ENCODE data around the gene KLRC4. TPM values are rescaled to one million over a fixed set of nuclear protein-coding genes. Genes with fewer than 3 reads are reported as not detected.

KLRC4 gene
- total RNA-seq, 1 experiment from 2014 or later = not detected

DNA sequence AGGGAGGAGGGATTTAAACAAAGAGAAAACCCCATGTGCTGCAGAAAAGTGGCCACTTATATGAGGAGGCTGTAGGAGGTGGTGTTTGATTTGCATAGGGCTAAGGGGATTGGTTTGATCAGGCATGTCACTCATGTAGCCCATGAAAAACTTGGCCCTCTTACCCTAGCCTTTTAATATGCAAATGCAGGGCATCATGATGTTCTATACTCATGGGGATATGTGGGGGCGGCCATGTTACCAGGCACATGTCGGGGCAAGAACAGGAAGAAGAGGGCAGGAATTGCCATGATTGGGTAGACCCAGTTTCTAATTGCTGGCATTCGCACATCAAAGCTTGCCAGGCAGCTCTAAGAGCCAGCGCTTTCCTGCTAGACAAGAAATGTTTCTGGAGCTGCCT is 48.5 kb downstream of the KLRC4 start:
- BruUV-seq (replicated peaks) = no TSS peak
- DNase-seq (peak; percentile 8), ATAC-seq (no peak)
- H3K27me3 ChIP-seq (ENCODE audit: low read length) = no peaks in the 10 kb centered on the region
- H3K79me2 ChIP-seq (ENCODE audit: low read length) = no peaks in the 10 kb centered on the region
- H3K4me3 ChIP-seq (ENCODE audit: low read length) = peak overlapping the region; percentile 40
- intact Hi-C loops (cut with micrococcal nuclease) = loop anchor here (10.0 kb wide), 1 partner anchor 144 kb away; the partner anchor contains the start of gene EIF2S3B
- H3K9me2 ChIP-seq (replicated peaks; ENCODE audit: low read length) = no peaks in the 10 kb centered on the region
- peak overlapping the region; percentile 69 for H2AFZ ChIP-seq (ENCODE audit: low read length)
- no peaks in the 10 kb centered on the region for H4K20me1 ChIP-seq (ENCODE audit: low read length)
- no peaks in the 10 kb centered on the region for H3K36me3 ChIP-seq (ENCODE audit: low read depth, low read length)
- peaks cover 5% of the 10 kb centered on the region for H3F3A ChIP-seq (ENCODE audit: low read length, unreplicated experiment)
- no peaks in the 10 kb centered on the region for H3K9me3 ChIP-seq (ENCODE audit: low read length)
- CTCF ChIA-PET = no interaction called here
- POLR2A ChIA-PET (ENCODE audit: unreplicated experiment) = no interaction called here
- H3K4me1 ChIP-seq (ENCODE audit: insufficient read depth, low read length) = peaks cover 42% of the 10 kb centered on the region
- peak overlapping the region; percentile 80 for H3K27ac ChIP-seq (ENCODE audit: low read length)
- H3K4me2 ChIP-seq (ENCODE audit: low read length) = peak overlapping the region; percentile 93
- TF ChIP-seq EZH2phosphoT487 (IDR thresholded peaks at IDR 0.05; ENCODE audit: borderline replicate concordance, low read length) (no peak), EZH2 (IDR thresholded peaks at IDR 0.05; ENCODE audit: low read length, unreplicated experiment) (no peak)
- TF ChIP-seq, protein P1, sequence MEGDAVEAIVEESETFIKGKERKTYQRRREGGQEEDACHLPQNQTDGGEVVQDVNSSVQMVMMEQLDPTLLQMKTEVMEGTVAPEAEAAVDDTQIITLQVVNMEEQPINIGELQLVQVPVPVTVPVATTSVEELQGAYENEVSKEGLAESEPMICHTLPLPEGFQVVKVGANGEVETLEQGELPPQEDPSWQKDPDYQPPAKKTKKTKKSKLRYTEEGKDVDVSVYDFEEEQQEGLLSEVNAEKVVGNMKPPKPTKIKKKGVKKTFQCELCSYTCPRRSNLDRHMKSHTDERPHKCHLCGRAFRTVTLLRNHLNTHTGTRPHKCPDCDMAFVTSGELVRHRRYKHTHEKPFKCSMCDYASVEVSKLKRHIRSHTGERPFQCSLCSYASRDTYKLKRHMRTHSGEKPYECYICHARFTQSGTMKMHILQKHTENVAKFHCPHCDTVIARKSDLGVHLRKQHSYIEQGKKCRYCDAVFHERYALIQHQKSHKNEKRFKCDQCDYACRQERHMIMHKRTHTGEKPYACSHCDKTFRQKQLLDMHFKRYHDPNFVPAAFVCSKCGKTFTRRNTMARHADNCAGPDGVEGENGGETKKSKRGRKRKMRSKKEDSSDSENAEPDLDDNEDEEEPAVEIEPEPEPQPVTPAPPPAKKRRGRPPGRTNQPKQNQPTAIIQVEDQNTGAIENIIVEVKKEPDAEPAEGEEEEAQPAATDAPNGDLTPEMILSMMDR (conservative IDR thresholded peaks at IDR 0.05; ENCODE audit: low read depth, low read length) = no peak
- H3K9ac ChIP-seq (ENCODE audit: low read length) = peak overlapping the region; percentile 44

DNA sequence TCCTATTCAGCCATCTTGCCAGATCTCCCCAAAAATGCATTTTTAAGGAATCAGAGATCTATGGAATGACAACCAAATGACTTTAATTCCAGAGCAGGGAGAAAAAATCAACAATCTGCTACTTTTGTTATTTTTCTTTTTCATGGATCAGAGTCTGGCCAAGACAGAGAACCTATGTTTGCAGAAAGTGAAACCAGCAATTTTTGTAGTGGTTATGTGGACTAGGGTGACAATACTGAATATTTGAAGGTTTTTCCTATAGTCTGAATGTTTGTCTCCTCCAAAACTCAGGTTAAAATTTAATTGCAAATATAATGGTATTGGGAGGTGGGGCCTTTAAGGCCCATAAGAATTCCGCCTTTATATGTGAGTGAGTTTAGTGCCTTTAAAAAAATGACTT is 50.6 kb downstream of the KLRC4 start:
- BruUV-seq (replicated peaks) = no TSS peak
- Histone ChIP-seq H4K20me1 (ENCODE audit: low read length) (no peaks in the 10 kb centered on the region), H2AFZ (ENCODE audit: low read length) (no peak overlapping the region), H3K27ac (ENCODE audit: low read length) (no peak overlapping the region), H3K9me3 (ENCODE audit: low read length) (no peaks in the 10 kb centered on the region), H3K9me2 (replicated peaks; ENCODE audit: low read length) (no peaks in the 10 kb centered on the region), H3K4me1 (ENCODE audit: insufficient read depth, low read length) (peaks cover 45% of the 10 kb centered on the region), H3K27me3 (ENCODE audit: low read length) (no peaks in the 10 kb centered on the region), H3K4me2 (ENCODE audit: low read length) (no peak overlapping the region), H3K4me3 (ENCODE audit: low read length) (no peak overlapping the region), H3F3A (ENCODE audit: low read length, unreplicated experiment) (peaks cover 5% of the 10 kb centered on the region), H3K79me2 (ENCODE audit: low read length) (no peaks in the 10 kb centered on the region), H3K9ac (ENCODE audit: low read length) (no peak overlapping the region), H3K36me3 (ENCODE audit: low read depth, low read length) (no peaks in the 10 kb centered on the region)
- ChIA-PET POLR2A (ENCODE audit: unreplicated experiment) (no interaction called here), CTCF (no interaction called here)
- no peak for DNase-seq
- TF ChIP-seq, protein P1 (conservative IDR thresholded peaks at IDR 0.05; ENCODE audit: low read depth, low read length) = no peak
- TF ChIP-seq EZH2 (IDR thresholded peaks at IDR 0.05; ENCODE audit: low read length, unreplicated experiment) (no peak), EZH2phosphoT487 (IDR thresholded peaks at IDR 0.05; ENCODE audit: borderline replicate concordance, low read length) (no peak)
- ATAC-seq = no peak
- intact Hi-C loops (cut with micrococcal nuclease) = no loop called here

DNA sequence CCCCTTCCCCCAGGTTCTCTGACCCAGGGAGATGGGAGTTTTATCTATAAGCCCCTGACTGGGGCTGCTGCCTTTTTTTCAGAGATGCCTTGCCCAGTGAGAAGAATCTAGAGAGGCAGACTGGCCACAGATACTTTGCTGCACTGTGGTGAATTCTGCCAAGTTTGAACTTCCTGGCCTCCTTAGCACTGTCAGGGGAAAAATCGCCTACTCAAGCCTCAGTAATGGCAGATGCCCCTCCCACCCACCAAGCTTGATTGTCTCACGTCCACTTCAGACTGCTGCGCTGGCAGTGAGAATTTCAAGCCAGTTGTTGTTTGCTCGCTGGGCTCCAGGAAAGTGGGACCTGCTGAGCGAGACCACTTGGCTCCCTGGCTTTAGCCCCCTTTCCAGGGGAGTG is 51.4 kb downstream of the KLRC4 start:
- peaks cover 5% of the 10 kb centered on the region for H3F3A ChIP-seq (ENCODE audit: low read length, unreplicated experiment)
- no peaks in the 10 kb centered on the region for H3K36me3 ChIP-seq (ENCODE audit: low read depth, low read length)
- peaks cover 37% of the 10 kb centered on the region for H3K4me1 ChIP-seq (ENCODE audit: insufficient read depth, low read length)
- ChIA-PET CTCF (no interaction called here), POLR2A (ENCODE audit: unreplicated experiment) (no interaction called here)
- H4K20me1 ChIP-seq (ENCODE audit: low read length) = no peaks in the 10 kb centered on the region
- no peak for ATAC-seq
- DNase-seq = no peak
- no peak overlapping the region for H2AFZ ChIP-seq (ENCODE audit: low read length)
- no peak for TF ChIP-seq EZH2 (IDR thresholded peaks at IDR 0.05; ENCODE audit: low read length, unreplicated experiment)
- TF ChIP-seq EZH2phosphoT487 (IDR thresholded peaks at IDR 0.05; ENCODE audit: borderline replicate concordance, low read length) = no peak
- TF ChIP-seq, protein P1 (conservative IDR thresholded peaks at IDR 0.05; ENCODE audit: low read depth, low read length) = no peak
- no peaks in the 10 kb centered on the region for H3K27me3 ChIP-seq (ENCODE audit: low read length)
- intact Hi-C loops (cut with micrococcal nuclease) = no loop called here
- no peak overlapping the region for H3K27ac ChIP-seq (ENCODE audit: low read length)
- no peaks in the 10 kb centered on the region for H3K9me2 ChIP-seq (replicated peaks; ENCODE audit: low read length)
- H3K4me2 ChIP-seq (ENCODE audit: low read length) = no peak overlapping the region
- no peaks in the 10 kb centered on the region for H3K9me3 ChIP-seq (ENCODE audit: low read length)
- BruUV-seq (replicated peaks) = no TSS peak
- no peaks in the 10 kb centered on the region for H3K79me2 ChIP-seq (ENCODE audit: low read length)
- H3K4me3 ChIP-seq (ENCODE audit: low read length) = no peak overlapping the region
- no peak overlapping the region for H3K9ac ChIP-seq (ENCODE audit: low read length)

Other genes with a start within 250 kb of the KLRC4 start
- 0.80 TPM in 1 of 2 replicates, not detected in the other for gene OLR1, start 237.6 kb downstream of the KLRC4 start, total RNA-seq (2014; rRNA removed)
- not detected in 2 replicates for gene TMEM52B, start 230.7 kb downstream of the KLRC4 start, total RNA-seq (2014; rRNA removed)
- 14.9 and 24.5 TPM in 2 replicates for gene GABARAPL1, start 196.9 kb downstream of the KLRC4 start, total RNA-seq (2014; rRNA removed)
- 0.06 TPM in 1 of 2 replicates, not detected in the other for gene KLRD1, start 101.9 kb downstream of the KLRC4 start, total RNA-seq (2014; rRNA removed)
- not detected in 2 replicates for gene KLRK1, start 19.7 kb downstream of the KLRC4 start, total RNA-seq (2014; rRNA removed)
- gene KLRC3, start 10.8 kb upstream of the KLRC4 start, total RNA-seq (2014; rRNA removed) = not detected in 2 replicates
- gene KLRC2, start 26.3 kb upstream of the KLRC4 start, total RNA-seq (2014; rRNA removed) = not detected in 2 replicates
- not detected in 2 replicates for gene KLRC1, start 43.6 kb upstream of the KLRC4 start, total RNA-seq (2014; rRNA removed)
- 0.63 and 0.95 TPM in 2 replicates for gene EIF2S3B, start 96.1 kb upstream of the KLRC4 start, total RNA-seq (2014; rRNA removed)
- 25.6 and 36.8 TPM in 2 replicates for gene MAGOHB, start 203.9 kb upstream of the KLRC4 start, total RNA-seq (2014; rRNA removed)

Measured in PC-3 (cell line).